K562 (cell line): Measurements from ENCODE around the gene AP5Z1. TPM values are rescaled to one million over a fixed set of nuclear protein-coding genes. Genes with fewer than 3 reads are reported as not detected.

Source experiments
- FOXJ2 ChIP-seq: fragments of 200-800 bp; sonication (Bioruptor generic); IDR thresholded peaks from 2 replicates; pipeline ENCODE4 v1.6.1; 2016; ENCODE audit warnings: missing genetic modification characterization, missing compliant biosample characterization
- JUNB ChIP-seq: fragments of 450-650 bp; formaldehyde crosslinking; conservative IDR thresholded peaks from 2 replicates; pipeline ENCODE4 v1.4.0; 2020; ENCODE audit warnings: mild to moderate bottlenecking
- LARP7 ChIP-seq: fragments of 450-650 bp; IDR thresholded peaks from 2 replicates; pipeline ENCODE4 v1.6.1; 2016
- MAZ ChIP-seq, 2 experiments: fragments of 450-650 bp in 1 of 2; sonication (generic) in 1 of 2; formaldehyde crosslinking; IDR thresholded peaks in 1 of 2; conservative IDR thresholded peaks in 1 of 2; 2 replicates each; pipeline versions ENCODE4 v1.4.0 to v1.5.0; 2020; ENCODE audit warnings: mild to moderate bottlenecking in 1 of 2, missing genetic modification reagents in 1 of 2
- MCM2 ChIP-seq: fragments of 450-650 bp; IDR thresholded peaks from 2 replicates; pipeline ENCODE4 v1.6.1; 2017; ENCODE audit warnings: low read depth, mild to moderate bottlenecking
- NFE2 ChIP-seq: IDR thresholded peaks from 2 replicates; pipeline ENCODE4 v1.6.1; 2014; ENCODE audit warnings: antibody characterized with exemption, low read depth
- PRMT5 ChIP-seq: sonication (generic); formaldehyde crosslinking; IDR thresholded peaks from 2 replicates; pipeline ENCODE4 v1.5.0; 2020; ENCODE audit warnings: missing genetic modification reagents
- RNF2 ChIP-seq: sonication (generic); IDR thresholded peaks from 2 replicates; pipeline ENCODE4 v1.6.1; 2016
- SIRT6 ChIP-seq: IDR thresholded peaks from one replicate; pipeline ENCODE4 v1.6.1; 2012; ENCODE audit warnings: low read depth, mild to moderate bottlenecking, control low read depth, inconsistent platforms, low read length, moderate library complexity
- SMC3 ChIP-seq: conservative IDR thresholded peaks from 2 replicates; pipeline ENCODE4 v1.6.1; 2011; ENCODE audit warnings: low read depth, low read length, improper control_type of control experiment; ENCODE audit not compliant: insufficient read depth
- SPI1 ChIP-seq: IDR thresholded peaks from 2 replicates; pipeline ENCODE4 v1.6.1; 2011; ENCODE audit warnings: low read depth, low read length, control low read depth, borderline replicate concordance
- TCF3 ChIP-seq: sonication (generic); formaldehyde crosslinking; IDR thresholded peaks from 2 replicates; pipeline ENCODE4 v1.4.0; 2020; ENCODE audit warnings: mild to moderate bottlenecking, missing genetic modification reagents
- TRIM28 ChIP-seq: fragments of 450-650 bp; IDR thresholded peaks from 2 replicates; pipeline ENCODE4 v1.6.1; 2017
- ZNF224 ChIP-seq: sonication (generic); formaldehyde crosslinking; IDR thresholded peaks from 2 replicates; pipeline ENCODE4 v1.8.0; 2022; ENCODE audit warnings: mild to moderate bottlenecking, missing genetic modification reagents
- ZNF431 ChIP-seq: sonication (generic); formaldehyde crosslinking; IDR thresholded peaks from 2 replicates; pipeline ENCODE4 v1.8.0; 2022; ENCODE audit warnings: mild to moderate bottlenecking, missing genetic modification reagents
- ZNF57 ChIP-seq: fragments of 450-650 bp; formaldehyde crosslinking; IDR thresholded peaks from 2 replicates; pipeline ENCODE4 v1.4.0; 2020; ENCODE audit warnings: mild to moderate bottlenecking, moderate library complexity
- polyA plus RNA-seq, 8 experiments: library from polyadenylated mRNA; depleted of rRNA in 4 of 8; stranded (reverse) in 5 of 8; unstranded in 3 of 8; fragments of >200 nt; fragmentation: Nextera tagmentation in 2 of 8; fragmentation: Illumina TruSeq in 1 of 8; extraction: Ambion mirVana in 2 of 8; extraction: Trizol in 1 of 8; gene quantifications; 2 replicates each; pipeline versions ENCODE4 v1.2.1 to v1.2.3, GENCODE V29; 2011 to 2014; ENCODE audit warnings: inconsistent platforms in 1 of 8, missing spikeins in 1 of 8
- total RNA-seq, 7 experiments: library from RNA; depleted of rRNA in 6 of 7; stranded (reverse); fragments of >200 nt in 6 of 7; fragmentation: Illumina TruSeq in 2 of 7; extraction: Trizol in 2 of 7; gene quantifications; 2 replicates each; pipeline versions ENCODE4 v1.2.1 to v1.2.3, GENCODE V29; 2011 to 2021; ENCODE audit warnings: low replicate concordance in 1 of 7
- TF ChIP-seq, protein P1 (sequence below): fragments of 250-450 bp; sonication (Bioruptor Pico); IDR thresholded peaks from 2 replicates; pipeline ENCODE4 v1.5.0; 2021
- TF ChIP-seq, protein P2 (sequence below): fragments of 150-350 bp; IDR thresholded peaks from 2 replicates; pipeline ENCODE4 v1.6.1; 2014; ENCODE audit warnings: low read depth, mild to moderate bottlenecking, low read length, borderline replicate concordance
- TF ChIP-seq, protein P3 (sequence below): fragments of 450-650 bp; IDR thresholded peaks from 2 replicates; pipeline ENCODE4 v1.6.1; 2016; ENCODE audit warnings: missing biosample characterization, missing genetic modification characterization
- TF ChIP-seq, protein P4 (sequence below): fragments of 250-450 bp; sonication (Bioruptor Pico); IDR thresholded peaks from 2 replicates; pipeline ENCODE4 v1.5.0; 2021; ENCODE audit warnings: mild to moderate bottlenecking, moderate library complexity

The AP5Z1 gene
- total and polyA plus RNA-seq, 9 of the 15 experiments (the other 6 are each of a cell fraction or from before 2014, with no cell fraction given), result 0.06 to 31.1 (median 6.4) TPM

DNA sequence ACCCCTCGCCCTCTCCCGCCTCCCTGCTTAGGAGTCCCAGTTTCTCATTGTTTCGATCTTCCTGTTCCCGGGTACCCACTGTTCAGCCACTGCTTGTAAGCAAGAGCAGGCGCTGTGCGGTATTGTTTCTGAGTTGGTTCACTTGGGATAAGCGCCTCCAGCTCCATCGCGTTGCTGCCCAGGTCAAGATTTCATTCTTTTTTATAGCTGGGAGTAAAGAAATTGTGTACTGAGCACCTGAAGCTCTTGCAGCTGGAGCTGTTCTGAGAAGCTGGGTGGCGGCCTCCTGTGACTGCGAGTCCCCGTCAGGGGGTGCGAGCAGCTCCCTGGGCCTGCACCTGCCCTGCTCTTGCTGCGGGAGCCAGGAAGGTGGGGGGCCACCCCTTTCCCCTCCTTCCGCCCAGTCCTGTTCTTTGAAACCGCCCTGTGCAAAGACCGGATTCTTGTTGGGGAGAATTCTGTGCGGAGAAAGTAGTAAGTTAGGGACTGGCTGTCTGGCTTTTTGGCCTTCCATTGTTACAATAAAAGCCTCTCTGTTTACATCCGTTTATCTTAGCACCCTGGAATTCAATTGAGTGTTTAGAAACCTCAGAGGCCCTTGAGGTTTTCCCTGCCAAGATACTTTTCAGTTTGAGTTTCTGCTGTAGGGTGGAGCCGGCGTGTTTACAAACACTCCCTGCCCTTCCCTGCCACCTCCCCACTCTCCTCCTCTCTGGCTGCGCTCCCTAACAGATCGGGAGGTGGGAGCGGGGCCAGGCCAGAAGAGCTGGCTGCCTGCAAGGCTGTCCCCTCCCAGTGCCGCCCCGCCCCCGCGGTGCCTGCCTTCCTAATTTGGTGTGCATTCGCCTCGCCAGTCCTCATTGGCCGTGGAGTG is 30.8 kb upstream of the AP5Z1 start (continued):
- TF ChIP-seq, protein P1, sequence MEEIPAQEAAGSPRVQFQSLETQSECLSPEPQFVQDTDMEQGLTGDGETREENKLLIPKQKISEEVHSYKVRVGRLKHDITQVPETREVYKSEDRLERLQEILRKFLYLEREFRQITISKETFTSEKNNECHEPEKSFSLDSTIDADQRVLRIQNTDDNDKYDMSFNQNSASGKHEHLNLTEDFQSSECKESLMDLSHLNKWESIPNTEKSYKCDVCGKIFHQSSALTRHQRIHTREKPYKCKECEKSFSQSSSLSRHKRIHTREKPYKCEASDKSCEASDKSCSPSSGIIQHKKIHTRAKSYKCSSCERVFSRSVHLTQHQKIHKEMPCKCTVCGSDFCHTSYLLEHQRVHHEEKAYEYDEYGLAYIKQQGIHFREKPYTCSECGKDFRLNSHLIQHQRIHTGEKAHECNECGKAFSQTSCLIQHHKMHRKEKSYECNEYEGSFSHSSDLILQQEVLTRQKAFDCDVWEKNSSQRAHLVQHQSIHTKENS (CRISPR knock-in tag), result no peak
- TF ChIP-seq MCM2 (no peak), SMC3 (no peak), TRIM28 (no peak), NFE2 (no peak), PRMT5 (CRISPR knock-in tag) (no peak), LARP7 (no peak), SPI1 (no peak), MAZ (CRISPR knock-in tag; conservative IDR thresholded peaks at IDR 0.05 in 1 of 2, IDR thresholded peaks at IDR 0.05 in 1 of 2) (peak; percentile 85), FOXJ2 (tag) (peak; percentile 94), TCF3 (CRISPR knock-in tag) (no peak; the same call in 1 of the 2 replicates), SIRT6 (no peak), ZNF431 (no peak), ZNF224 (CRISPR knock-in tag) (no peak), ZNF57 (CRISPR knock-in tag) (no peak), JUNB (CRISPR knock-in tag) (no peak), RNF2 (peak; percentile 57; the same call in 1 of the 2 replicates)
- TF ChIP-seq, protein P2, sequence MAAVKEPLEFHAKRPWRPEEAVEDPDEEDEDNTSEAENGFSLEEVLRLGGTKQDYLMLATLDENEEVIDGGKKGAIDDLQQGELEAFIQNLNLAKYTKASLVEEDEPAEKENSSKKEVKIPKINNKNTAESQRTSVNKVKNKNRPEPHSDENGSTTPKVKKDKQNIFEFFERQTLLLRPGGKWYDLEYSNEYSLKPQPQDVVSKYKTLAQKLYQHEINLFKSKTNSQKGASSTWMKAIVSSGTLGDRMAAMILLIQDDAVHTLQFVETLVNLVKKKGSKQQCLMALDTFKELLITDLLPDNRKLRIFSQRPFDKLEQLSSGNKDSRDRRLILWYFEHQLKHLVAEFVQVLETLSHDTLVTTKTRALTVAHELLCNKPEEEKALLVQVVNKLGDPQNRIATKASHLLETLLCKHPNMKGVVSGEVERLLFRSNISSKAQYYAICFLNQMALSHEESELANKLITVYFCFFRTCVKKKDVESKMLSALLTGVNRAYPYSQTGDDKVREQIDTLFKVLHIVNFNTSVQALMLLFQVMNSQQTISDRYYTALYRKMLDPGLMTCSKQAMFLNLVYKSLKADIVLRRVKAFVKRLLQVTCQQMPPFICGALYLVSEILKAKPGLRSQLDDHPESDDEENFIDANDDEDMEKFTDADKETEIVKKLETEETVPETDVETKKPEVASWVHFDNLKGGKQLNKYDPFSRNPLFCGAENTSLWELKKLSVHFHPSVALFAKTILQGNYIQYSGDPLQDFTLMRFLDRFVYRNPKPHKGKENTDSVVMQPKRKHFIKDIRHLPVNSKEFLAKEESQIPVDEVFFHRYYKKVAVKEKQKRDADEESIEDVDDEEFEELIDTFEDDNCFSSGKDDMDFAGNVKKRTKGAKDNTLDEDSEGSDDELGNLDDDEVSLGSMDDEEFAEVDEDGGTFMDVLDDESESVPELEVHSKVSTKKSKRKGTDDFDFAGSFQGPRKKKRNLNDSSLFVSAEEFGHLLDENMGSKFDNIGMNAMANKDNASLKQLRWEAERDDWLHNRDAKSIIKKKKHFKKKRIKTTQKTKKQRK, result no peak
- TF ChIP-seq, protein P3, sequence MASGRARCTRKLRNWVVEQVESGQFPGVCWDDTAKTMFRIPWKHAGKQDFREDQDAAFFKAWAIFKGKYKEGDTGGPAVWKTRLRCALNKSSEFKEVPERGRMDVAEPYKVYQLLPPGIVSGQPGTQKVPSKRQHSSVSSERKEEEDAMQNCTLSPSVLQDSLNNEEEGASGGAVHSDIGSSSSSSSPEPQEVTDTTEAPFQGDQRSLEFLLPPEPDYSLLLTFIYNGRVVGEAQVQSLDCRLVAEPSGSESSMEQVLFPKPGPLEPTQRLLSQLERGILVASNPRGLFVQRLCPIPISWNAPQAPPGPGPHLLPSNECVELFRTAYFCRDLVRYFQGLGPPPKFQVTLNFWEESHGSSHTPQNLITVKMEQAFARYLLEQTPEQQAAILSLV (tag), result no peak
- TF ChIP-seq, protein P4, sequence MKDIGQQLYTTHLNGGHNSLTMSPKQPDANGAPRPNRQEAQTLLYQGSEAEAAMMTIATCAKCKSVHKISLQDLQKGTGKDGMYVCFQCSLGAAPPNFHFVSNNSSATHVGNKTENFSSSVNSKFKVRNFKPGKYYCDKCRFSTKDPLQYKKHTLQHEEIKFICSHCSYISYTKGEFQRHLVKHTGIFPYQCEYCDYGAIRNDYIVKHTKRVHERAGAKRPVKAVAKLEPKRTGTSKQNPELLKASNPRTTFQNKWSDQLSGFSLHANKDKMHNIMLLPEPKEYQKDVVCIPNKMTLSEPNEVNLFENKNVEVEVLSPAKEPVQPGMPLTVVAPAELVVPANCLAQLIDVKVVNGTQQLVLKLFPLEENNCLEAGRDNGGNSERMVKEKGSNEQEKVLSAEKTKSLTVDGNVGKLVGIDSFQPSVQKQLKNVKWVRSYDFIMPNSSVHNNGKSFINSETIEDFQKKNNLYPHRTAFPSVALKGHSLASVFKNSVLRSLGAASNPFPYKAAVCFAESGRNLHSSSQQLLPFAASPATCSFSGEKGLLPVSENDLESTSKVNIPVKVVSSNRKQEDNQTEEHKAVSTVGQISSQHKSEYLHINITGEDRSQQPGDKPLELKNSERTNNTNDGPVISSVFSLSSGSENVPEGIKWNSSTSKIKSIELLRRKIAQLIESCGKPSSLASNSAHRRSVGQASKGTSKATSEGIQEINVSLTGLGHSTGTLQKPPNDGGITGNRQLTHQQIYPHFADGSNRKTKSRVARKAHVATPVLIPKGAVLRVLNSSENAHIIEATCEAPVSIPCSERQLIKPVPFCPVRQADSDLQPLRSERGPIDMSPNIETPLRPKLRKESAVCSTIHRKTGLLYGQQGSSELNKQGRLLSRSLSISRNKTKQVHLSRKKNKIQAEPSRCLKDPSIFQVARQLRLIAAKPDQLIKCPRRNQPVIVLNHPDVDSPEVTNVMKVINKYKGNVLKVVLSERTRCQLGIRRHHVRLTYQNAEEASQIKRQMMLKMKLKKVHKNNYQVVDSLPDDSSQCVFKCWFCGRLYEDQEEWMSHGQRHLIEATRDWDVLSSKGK (CRISPR knock-in tag), result no peak
